K562 (cell line): ENCODE results near the gene RUSC1. TPM values are rescaled to one million over a fixed set of nuclear protein-coding genes. Genes with fewer than 3 reads are reported as not detected.

Source experiments
- CBFA2T3 ChIP-seq: fragments of 450-650 bp; IDR thresholded peaks from 2 replicates; pipeline ENCODE4 v1.6.1; 2017
- DIDO1 ChIP-seq: fragments of 450-650 bp; IDR thresholded peaks from 2 replicates; pipeline ENCODE4 v1.6.1; 2016; ENCODE audit warnings: low read depth, missing biosample characterization, missing genetic modification characterization
- KDM1A ChIP-seq, 2 experiments: fragments of 450-650 bp; IDR thresholded peaks; 2 replicates each; pipeline ENCODE4 v1.6.1; 2016; ENCODE audit warnings: mild to moderate bottlenecking in 2 of 2
- MBD2 ChIP-seq: sonication (generic); IDR thresholded peaks from 2 replicates; pipeline ENCODE4 v1.6.1; 2016; ENCODE audit warnings: low read depth, borderline replicate concordance
- MGA ChIP-seq: fragments of 450-650 bp; IDR thresholded peaks from 2 replicates; pipeline ENCODE4 v1.6.1; 2016; ENCODE audit warnings: mild to moderate bottlenecking, moderate library complexity
- MTA3 ChIP-seq: fragments of 450-650 bp; formaldehyde crosslinking; IDR thresholded peaks from 2 replicates; pipeline ENCODE4 v1.6.1; 2017; ENCODE audit warnings: mild to moderate bottlenecking, borderline replicate concordance
- POU5F1 ChIP-seq: fragments of 150-350 bp; IDR thresholded peaks from 2 replicates; pipeline ENCODE4 v1.6.1; 2014; ENCODE audit warnings: borderline replicate concordance, low read length, low read depth, mild to moderate bottlenecking; ENCODE audit not compliant: partially characterized antibody
- ZNF507 ChIP-seq: conservative IDR thresholded peaks from 2 replicates; pipeline ENCODE4 v1.6.1; 2017; ENCODE audit warnings: missing genetic modification characterization, missing compliant biosample characterization
- ZNF518B ChIP-seq: fragments of 250-450 bp; sonication (Bioruptor Pico); IDR thresholded peaks from 2 replicates; pipeline ENCODE4 v1.5.0; 2021; ENCODE audit warnings: mild to moderate bottlenecking, moderate library complexity
- ZNF583 ChIP-seq: fragments of 250-450 bp; sonication (Bioruptor Pico); IDR thresholded peaks from 2 replicates; pipeline ENCODE4 v1.4.0; 2020
- polyA plus RNA-seq, 8 experiments: library from polyadenylated mRNA; depleted of rRNA in 4 of 8; stranded (reverse) in 5 of 8; unstranded in 3 of 8; fragments of >200 nt; fragmentation: Nextera tagmentation in 2 of 8; fragmentation: Illumina TruSeq in 1 of 8; extraction: Ambion mirVana in 2 of 8; extraction: Trizol in 1 of 8; gene quantifications; 2 replicates each; pipeline versions ENCODE4 v1.2.1 to v1.2.3, GENCODE V29; 2011 to 2014; ENCODE audit warnings: inconsistent platforms in 1 of 8, missing spikeins in 1 of 8
- total RNA-seq, 7 experiments: library from RNA; depleted of rRNA in 6 of 7; stranded (reverse); fragments of >200 nt in 6 of 7; fragmentation: Illumina TruSeq in 2 of 7; extraction: Trizol in 2 of 7; gene quantifications; 2 replicates each; pipeline versions ENCODE4 v1.2.1 to v1.2.3, GENCODE V29; 2011 to 2021; ENCODE audit warnings: low replicate concordance in 1 of 7

RUSC1 gene
- total and polyA plus RNA-seq, 9 of the 15 experiments (the other 6 are each of a cell fraction or from before 2014, with no cell fraction given), result 5.7 to 68.3 (median 33.6) TPM

GRCh38 chr1:155308493-155309422 lies 11.9 kb upstream of the RUSC1 start, which contains the start of gene FDPS (continued):
- no peak for TF ChIP-seq ZNF518B
- peak; percentile 83 for TF ChIP-seq MTA3
- TF ChIP-seq MGA, result no peak
- 0 out of 2 replicates have a peak, but pooled peaks have one; percentile 34 for TF ChIP-seq DIDO1 (tag)
- TF ChIP-seq CBFA2T3, result no peak; the same call in 1 of the 2 replicates
- peak; percentile 98 for TF ChIP-seq MBD2
- no peak for TF ChIP-seq KDM1A (IDR thresholded peaks at IDR 0.05)
- TF ChIP-seq ZNF507, result no peak
- TF ChIP-seq ZNF583, result no peak
- TF ChIP-seq POU5F1, result peak; percentile 48
